ENCODE measurements around the gene LCN6. TPM values are rescaled to one million over a fixed set of nuclear protein-coding genes. Genes with fewer than 3 reads are reported as not detected.

Gene LCN6
- total and polyA plus RNA-seq, 7 donors: 0.44 to 15.0 (median 10.7) TPM

DNA sequence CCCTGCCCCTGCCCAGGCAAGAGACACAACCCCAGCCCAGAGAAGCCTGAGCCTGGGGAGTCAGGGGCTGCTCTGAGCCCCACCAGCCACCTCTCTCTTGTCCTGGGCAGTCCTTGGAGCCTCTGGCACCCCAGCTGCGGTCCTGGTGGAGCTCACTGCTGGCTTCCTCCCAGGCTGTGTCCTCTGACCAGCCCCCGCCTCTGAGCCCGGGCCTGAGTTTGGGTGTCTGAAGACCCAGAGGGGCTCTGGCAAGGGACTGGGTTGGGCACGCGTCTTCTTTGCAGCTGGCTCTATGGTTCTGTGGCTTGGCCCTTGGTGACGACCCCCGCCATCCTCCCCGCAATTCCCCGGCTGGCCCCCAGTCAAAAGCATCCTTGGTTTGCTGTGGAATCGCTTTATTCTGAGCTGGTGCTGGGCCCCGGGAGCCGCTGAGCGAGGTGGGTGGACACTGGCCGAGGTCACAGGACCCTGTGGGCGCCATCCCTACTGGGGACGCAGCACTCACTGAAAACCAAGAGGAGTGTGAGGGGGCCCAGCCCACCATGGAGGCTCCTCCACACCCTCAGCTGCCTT lies 4.6 kb downstream of the LCN6 start:
- Histone ChIP-seq H3K4me1 (no peaks in the 10 kb centered on the region), H3K4me3 (no peak overlapping the region), H3K9me3 (no peaks in the 10 kb centered on the region), H3K27ac (no peak overlapping the region), H3K36me3 (ENCODE audit: insufficient read depth in 1 of 2, low read depth in 1 of 2) (no peaks in the 10 kb centered on the region), H3K27me3 (ENCODE audit: insufficient read depth in 3 of 3, low read length in 2 of 3) (peaks cover 0 to 42% (median 16%) of the 10 kb centered on the region in 3 donors)
- TF ChIP-seq, protein P1, sequence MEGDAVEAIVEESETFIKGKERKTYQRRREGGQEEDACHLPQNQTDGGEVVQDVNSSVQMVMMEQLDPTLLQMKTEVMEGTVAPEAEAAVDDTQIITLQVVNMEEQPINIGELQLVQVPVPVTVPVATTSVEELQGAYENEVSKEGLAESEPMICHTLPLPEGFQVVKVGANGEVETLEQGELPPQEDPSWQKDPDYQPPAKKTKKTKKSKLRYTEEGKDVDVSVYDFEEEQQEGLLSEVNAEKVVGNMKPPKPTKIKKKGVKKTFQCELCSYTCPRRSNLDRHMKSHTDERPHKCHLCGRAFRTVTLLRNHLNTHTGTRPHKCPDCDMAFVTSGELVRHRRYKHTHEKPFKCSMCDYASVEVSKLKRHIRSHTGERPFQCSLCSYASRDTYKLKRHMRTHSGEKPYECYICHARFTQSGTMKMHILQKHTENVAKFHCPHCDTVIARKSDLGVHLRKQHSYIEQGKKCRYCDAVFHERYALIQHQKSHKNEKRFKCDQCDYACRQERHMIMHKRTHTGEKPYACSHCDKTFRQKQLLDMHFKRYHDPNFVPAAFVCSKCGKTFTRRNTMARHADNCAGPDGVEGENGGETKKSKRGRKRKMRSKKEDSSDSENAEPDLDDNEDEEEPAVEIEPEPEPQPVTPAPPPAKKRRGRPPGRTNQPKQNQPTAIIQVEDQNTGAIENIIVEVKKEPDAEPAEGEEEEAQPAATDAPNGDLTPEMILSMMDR (IDR thresholded peaks at IDR 0.05): no peak
- ATAC-seq: no peak
- 74 to 77% (median 77%) methylated on average over 16 of the region's 16 CpGs for WGBS, 3 donors
- intact Hi-C loops (cut with DNase I): no loop called here
- DNase-seq: no peak

DNA sequence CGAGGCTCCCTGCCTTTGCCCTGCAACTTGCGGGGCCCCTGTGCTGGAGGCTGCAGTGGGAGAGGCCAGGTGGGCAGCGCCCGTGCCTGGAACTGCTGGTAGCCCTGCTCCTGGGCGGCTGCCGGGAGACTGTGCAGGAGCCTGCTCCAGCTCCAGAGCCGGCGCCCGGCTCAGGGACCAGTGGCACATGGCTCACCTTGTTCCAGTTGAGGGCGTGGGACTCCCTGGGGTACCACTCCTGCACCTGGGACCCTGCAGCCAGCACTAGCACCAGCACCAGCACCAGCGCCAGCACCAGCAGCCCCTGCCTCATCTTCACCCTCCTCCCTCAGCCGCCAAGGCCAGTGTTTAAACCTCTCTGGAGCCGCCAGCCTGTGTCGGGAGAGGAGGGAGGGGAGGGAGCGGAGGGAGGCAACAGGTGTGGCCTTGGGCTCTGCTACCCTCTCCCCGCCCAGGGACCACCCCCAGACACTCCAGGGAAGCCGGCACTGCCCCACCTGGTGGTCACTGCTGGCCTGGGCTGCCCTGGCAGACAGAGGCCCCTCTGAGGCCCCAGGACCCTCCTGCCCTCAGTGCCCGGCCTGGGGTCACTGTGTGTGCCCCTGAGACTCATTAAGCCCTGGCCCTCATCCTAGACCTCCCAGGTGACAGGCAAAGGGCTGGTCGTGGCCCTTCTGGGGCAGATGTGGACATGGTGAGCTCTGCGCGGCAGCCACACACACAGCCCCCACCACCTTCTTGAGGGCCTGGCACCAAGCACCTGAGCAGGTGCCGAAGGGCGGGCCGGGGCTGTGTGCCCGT lies 5.5 kb downstream of the LCN6 start, which contains the start of gene LCN10:
LCN10 (minus strand) TSS at position 350 of the 801 bp plus-strand sequence; CDS start at position 313, 37 bp downstream.
- intact Hi-C loops (cut with DNase I): no loop called here
- WGBS, 3 donors: 36 to 45% (median 36%) methylated on average over 17 to 25 of the region's 25 CpGs
- H3K27me3 ChIP-seq (ENCODE audit: insufficient read depth in 3 of 3, low read length in 2 of 3): peaks cover 0 to 45% (median 16%) of the 10 kb centered on the region in 3 donors
- DNase-seq (no peak), ATAC-seq (peak in 3 of 4 donors; percentile 4 to 32 (median 29))
- no peaks in the 10 kb centered on the region for H3K9me3 ChIP-seq
- H3K36me3 ChIP-seq (ENCODE audit: insufficient read depth in 1 of 2, low read depth in 1 of 2): no peaks in the 10 kb centered on the region
- TF ChIP-seq, protein P1 (IDR thresholded peaks at IDR 0.05): no peak
- no peaks in the 10 kb centered on the region for H3K4me1 ChIP-seq
- H3K27ac ChIP-seq: no peak within 1 kb of the TSS
- H3K4me3 ChIP-seq: no peak within 1 kb of the TSS

DNA sequence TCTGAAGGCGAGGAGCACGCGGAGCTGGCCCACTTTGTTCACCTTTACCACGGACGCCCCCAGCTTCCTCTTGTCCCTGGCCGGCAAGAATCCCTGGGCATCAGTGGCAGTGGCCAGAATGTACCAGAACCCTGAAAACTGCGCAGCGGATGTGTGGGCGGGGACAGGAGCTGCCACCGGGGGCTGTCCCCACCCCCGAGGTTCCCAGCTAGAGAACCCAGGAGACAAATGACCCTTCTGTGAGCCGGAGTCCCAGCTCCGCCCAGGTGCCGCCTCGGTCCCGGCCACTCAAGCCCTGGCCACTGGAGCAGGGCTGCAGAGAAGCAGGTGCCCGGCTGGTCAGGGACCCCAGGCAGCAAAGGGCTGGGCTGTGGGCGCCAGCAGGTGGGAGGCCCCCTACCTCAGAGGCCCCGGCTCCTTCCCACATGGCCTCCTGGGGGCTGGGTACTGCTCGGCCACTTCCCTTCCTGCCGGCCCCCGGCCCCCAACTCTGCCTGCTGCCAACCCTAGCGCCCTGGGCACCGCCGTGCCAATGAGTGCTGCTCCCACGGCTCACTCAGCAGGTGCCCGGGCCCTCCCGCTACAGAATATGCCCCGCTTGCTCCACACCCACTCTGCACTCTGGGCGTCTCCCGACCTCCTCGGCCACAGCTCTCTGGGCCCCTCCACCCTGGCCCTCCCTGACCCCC lies 6.3 kb downstream of the LCN6 start:
- Histone ChIP-seq H3K4me3 (no peak overlapping the region), H3K27me3 (ENCODE audit: insufficient read depth in 3 of 3, low read length in 2 of 3) (peaks cover 0 to 45% (median 16%) of the 10 kb centered on the region in 3 donors), H3K36me3 (ENCODE audit: insufficient read depth in 1 of 2, low read depth in 1 of 2) (no peaks in the 10 kb centered on the region), H3K9me3 (no peaks in the 10 kb centered on the region), H3K27ac (no peak overlapping the region), H3K4me1 (no peaks in the 10 kb centered on the region)
- TF ChIP-seq, protein P1 (IDR thresholded peaks at IDR 0.05): no peak
- intact Hi-C loops (cut with DNase I): no loop called here
- ATAC-seq: peak in 3 of 4 donors; percentile 15 to 38 (median 16)
- DNase-seq: no peak
- 24 to 33% (median 30%) methylated on average over 24 to 32 of the region's 32 CpGs for WGBS, 3 donors

DNA sequence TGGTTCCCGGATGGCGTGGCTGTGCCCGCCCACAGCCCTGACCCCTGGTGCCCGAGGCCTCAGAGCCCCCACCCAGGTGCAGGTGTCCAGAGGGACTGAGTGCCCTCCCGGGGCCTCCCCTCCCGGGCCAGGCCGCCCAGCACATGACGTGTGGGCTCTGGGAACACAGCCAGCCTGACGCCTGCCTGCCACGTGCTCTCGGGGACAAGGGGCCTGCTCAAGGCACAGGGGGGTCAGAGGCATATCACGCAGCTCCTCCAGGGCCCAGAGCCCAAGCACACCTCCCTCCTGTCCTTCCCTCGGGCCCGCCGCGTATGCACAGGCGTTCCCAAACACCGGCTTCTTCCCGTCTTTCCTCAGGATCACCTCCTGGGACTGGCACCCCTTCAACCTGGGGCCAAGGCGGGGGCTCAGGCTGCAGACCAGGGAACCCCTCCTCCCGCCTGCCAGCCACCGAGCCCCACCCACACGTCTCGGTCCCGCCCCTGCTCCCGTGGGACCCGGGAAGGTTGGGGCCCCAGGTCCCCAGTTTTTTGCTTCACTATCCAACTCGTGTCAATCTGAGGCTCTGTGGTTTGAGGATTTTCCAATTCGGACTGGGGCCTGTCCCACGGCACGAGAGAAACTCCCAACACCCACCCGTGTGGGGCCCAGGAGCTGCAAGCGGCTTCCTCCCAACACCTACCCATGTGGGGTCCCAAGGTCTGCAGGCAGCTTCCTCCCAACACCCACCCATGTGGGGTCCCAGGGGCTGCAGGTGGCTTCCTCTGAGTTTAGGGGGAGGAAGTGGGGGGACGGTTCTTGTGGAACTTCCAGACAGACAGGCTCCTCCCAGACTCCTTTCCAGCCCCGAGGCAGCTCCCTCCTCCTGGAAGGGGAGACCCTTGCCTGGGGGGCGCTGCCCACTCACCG lies 7.1 kb downstream of the LCN6 start:
- TF ChIP-seq, protein P1 (IDR thresholded peaks at IDR 0.05): no peak
- H3K4me3 ChIP-seq: no peak overlapping the region
- no peak overlapping the region for H3K27ac ChIP-seq
- no peaks in the 10 kb centered on the region for H3K36me3 ChIP-seq (ENCODE audit: insufficient read depth in 1 of 2, low read depth in 1 of 2)
- H3K27me3 ChIP-seq (ENCODE audit: insufficient read depth in 3 of 3, low read length in 2 of 3): peaks cover 0 to 45% (median 16%) of the 10 kb centered on the region in 3 donors
- no peak for DNase-seq
- peak in 1 of 4 donors; percentile 27 for ATAC-seq
- no peaks in the 10 kb centered on the region for H3K9me3 ChIP-seq
- no peaks in the 10 kb centered on the region for H3K4me1 ChIP-seq
- intact Hi-C loops (cut with DNase I): no loop called here
- WGBS, 3 donors: 18 to 22% (median 20%) methylated on average over 31 to 37 of the region's 37 CpGs

Data from psoas muscle (tissue), 8 donors.